ENCODE data around the gene CFAP410. TPM values are rescaled to one million over a fixed set of nuclear protein-coding genes. Genes with fewer than 3 reads are reported as not detected.
A peak's percentile ranks its signal among the peaks of the same experiment; 100 is the strongest.
"Not testable (repeated sequence)": the region's sequence is repeated elsewhere in the genome, so short reads cannot be mapped to it uniquely, and the experiment has no call there.

Gene CFAP410
- total RNA-seq, 2 donors from 2014 or later = 16.4 to 21.8 TPM

DNA sequence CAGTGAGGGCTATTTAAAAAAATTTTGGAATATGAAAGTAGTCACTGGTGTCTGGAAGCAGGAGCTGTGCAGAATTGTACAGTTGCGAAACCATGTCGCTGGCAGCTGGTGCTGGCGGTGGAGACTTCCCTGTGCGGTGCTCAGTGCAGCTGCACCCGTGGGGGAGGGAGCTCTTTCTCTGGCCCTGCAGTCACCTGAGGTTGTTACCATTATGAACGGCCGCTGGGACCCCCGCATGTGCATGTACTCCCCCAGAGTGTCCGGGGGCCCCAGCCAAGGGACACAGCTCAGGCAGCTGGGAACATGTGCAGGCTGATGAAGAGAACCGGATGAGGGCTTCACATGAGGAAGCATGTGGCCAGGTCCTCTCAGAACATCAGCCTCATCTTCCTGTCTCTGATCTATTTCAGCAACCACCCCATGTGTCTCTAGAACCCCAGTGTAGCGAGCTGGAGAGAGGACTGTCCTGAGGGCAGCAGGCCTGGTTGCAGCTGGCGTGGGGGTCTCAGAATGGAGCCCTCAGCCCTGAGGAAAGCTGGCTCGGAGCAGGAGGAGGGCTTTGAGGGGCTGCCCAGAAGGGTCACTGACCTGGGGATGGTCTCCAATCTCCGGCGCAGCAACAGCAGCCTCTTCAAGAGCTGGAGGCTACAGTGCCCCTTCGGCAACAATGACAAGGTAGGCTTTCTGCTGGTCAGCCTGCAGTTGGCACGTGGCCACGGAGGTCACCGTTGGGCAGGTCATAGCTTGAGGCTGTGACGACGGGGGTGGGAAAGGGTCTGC lies 14.2 kb upstream of the CFAP410 start, which contains the start of gene TRPM2:
Gene TRPM2 (plus strand): TSS at position 431 of the 780 bp plus-strand sequence. CDS start 80 bp downstream, at position 511.
- DNase-seq = no peak
- ATAC-seq = peak; percentile 70 to 76
- intact Hi-C loops (cut with DNase I) = no loop called here

DNA sequence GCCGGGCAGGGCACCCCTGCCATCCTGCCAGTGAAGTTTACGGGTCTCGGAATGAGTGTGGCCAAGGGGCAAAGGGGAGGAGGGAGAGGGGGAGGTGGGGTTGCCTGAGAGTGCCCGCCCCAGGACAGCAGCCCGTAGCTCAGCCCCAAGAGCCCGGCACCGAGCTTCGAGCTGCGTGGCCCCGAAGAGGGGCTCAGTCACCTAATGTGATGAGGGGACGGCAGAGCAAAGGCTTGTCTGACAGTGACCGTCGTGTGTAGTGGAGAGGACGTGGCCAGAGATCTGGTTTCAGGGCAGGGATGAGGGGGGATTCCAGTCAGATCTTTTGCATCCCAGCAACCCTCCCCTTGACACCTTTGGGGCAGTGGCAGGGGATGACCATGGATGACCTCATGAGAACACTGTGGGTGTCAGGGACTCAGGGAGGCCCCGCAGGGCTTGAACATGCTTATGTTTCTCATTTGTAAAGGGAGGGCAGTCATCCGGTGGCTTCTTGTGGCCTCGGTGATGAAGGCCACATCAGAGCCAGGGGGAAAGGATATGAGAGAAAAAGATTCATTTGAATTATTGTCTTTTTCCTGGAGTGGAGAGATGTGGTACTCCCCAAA lies 13.2 kb upstream of the CFAP410 start:
- no peak for ATAC-seq

DNA sequence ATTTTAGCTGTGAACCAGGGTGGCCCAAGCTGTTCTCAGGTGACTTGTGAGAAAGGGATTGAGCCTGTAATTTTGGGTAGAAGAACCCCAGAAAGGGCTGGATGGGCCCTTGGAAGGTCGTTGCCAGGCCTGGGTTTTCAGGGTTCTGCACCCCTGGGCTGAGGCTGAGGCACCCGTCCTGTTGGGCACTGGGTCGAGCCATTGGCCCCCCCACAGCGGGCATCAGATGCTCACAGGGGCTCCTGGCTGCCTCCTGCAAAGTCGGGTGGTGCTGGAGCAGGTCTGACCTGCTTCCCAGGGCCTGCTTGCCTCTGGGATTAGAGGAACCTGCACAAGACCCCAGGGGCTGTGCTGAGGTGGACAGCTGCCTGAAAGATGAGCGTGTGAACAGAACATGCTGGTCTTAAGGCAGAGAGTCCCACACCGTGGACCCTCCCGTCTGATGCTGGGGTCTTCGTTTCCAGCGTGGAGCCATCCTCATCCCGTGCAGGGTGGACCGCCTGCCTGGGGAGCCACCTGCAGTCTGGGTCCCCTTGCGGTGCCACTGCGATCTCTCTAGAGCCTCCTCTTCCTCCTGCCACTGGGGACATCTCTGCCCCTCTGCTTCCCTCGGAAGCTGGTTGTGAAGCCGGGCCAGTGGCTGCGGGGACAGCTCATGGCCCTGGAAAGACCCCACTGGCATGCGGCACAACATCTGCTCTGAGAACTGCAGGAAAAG lies 12.5 kb upstream of the CFAP410 start:
- DNase-seq (no peak), ATAC-seq (no peak)
- intact Hi-C loops (cut with DNase I) = no loop called here

More for the DNA sequence above, 13.2 kb upstream of the CFAP410 start:
- DNase-seq = no peak
- intact Hi-C loops (cut with DNase I) = no loop called here

DNA sequence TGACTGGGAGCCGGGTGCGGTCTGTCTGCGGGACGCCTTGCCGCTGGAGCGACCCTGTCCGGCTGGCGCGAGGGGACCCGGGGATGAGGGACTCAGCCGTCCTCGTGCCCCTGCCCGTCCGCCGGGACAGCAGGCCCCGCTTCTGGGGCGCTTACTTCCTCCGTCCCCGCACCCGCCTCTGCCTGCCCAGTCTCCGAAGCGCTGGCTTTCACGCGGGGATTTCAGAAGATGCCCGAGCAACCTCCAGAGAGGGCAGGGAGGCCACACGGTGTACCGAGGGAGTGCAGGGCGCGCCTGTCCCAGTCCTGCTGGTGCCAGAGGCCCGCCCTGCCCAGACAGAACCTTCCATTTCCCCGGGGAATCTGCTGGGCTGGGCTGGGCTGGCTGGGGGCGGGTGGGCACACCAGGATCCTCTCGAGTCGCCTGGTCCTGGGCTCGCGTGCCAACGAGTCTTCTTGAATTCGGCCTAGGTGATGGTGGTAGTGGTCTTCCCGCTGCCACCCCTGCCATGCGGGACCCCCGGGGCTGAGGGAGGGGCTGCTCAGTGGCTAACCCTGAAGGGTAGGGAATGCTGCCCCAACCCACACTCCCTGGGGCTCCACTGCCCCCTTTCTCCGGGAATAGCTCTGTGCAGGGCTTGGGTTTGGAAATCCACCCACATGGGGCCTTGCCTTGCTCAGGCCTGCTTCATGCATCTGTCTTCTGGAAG lies 11.7 kb upstream of the CFAP410 start:
- DNase-seq = no peak
- intact Hi-C loops (cut with DNase I) = no loop called here
- no peak for ATAC-seq

DNA sequence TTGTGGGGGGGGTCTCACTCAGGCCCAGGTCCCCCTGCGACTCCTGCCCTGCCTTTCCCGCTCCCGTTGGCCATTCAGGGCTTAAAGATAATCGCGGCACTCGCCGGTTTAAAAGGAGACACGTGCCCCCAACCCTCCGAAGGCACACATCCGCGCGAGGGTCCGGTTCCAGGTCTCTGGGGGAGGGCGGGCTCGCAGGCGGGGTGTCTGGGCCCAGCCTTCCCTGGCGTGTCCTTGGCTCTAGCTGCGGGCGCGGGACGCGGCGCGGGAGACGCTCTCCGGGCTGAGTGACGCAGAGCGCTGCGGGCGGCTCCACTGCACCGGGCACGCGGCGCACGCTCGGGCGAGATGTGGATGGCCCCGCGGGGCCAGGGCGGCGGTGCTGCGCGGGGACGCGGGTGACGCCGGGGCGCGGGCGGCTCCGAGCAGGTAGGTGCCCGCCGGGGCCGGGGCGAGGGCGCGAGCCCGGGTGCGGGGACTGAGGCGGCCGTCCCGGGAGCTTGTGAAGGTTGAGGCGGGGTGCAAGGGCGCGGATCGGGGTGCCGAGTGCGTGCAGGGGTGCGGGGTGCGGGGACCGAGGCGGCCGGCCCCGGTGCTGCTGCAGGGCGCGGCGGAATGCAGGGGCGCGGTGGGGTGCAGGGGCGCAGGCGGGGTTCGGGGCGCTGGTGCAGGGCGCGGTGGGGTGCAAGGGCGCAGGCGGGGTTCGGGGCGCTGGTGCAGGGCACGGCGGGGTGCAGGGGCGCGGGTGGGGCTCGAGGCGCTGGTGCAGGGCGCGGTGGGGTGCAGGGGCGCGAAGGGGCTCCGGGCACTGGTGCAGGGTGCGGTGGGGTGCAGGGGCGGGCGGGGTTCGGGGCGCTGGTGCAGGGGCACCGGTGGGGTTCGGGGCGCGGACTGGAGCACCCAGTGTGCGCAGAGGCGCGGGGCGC lies 10.9 kb upstream of the CFAP410 start:
- no peak for ATAC-seq
- no peak for DNase-seq
- intact Hi-C loops (cut with DNase I) = no loop called here

DNA sequence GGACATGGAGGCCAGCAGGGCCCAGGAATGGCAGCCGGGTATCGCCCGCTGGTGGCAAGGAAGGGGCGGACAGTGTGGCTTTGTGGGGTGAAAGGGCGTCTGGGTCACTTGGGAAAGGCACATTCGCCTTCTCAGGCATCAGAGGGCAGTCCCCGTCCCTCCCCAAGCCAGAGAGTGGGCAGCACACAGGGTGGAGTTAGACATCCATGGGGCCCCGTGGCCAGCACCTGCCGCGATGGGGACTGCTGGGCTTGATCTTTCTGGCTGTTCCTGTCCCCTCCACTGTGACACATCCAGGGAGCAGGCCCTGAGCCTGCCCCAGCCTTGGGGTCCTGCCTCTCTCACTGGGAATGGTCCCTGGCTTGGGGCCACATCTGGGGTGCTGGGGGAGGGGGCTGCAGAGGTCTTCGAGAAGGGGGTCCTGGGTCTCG lies 10.2 kb upstream of the CFAP410 start:
- ATAC-seq = no peak
- DNase-seq = no peak
- intact Hi-C loops (cut with DNase I) = no loop called here

DNA sequence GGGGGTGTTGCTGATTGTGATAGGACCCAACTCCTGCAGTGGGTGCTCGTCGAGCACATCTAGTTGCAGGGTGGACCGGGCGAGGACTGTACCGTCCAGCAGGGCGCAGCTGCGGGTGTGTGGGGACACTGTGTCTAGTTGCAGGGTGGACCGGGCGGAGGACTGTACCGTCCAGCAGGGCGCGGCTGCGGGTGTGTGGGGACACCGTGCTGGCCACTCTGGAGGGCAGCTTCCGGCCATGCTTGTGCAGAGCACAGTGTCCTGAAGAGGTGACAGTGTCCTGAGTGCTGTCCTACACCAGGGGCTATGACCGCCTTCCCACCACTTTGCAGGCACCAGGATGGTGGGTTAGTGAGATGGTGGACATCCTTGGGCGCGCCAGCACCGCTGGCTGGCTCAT lies 9.7 kb upstream of the CFAP410 start:
- intact Hi-C loops (cut with DNase I) = no loop called here
- no peak for ATAC-seq
- no peak for DNase-seq

DNA sequence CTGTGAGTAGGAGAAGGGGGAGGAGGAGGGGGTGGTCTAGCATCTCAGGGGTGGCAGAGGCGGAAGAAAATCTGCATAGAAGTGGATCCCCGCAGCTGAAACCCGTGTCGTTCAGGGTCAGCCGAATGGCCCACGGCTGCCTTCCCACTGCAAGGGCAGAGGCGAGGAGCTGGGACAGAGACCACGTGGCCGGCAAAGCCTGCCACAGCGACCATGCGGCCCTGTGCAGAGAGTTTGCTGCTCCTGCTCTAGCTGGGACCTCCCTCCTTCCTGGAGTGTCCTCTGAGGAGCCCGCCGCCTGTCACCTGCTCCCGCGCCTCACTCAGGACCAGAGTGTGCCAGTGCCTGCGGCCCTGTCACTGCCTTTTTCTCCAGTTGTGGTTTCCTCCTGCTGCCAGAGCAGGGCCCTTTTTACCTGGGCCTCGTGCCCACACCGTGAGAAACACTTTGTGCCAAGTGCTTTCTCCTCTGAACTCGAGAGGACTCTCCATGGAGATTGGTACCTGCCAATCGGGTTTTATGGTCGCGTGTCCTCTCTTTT lies 8.8 kb upstream of the CFAP410 start:
- ATAC-seq (no peak), DNase-seq (no peak)
- intact Hi-C loops (cut with DNase I) = no loop called here

DNA sequence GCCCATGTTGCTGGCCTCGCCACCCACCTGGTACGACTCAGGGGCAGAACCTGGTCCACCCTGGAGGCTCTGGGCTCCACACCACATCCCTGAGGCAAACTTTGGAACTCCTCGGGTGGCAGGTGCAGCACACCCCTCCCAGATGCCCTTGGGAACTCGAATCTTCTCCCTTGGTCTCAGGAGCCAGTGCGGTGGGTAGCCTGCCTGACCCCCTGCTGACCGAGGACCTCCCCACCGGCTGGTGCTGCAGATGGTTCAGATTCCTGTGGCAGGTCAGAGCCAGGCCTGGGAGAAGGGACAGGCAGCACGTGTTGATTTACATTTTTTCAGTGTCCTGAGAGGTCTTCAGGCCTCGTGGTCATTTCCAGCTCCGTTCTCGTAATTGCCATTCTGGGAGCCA lies 6.3 kb upstream of the CFAP410 start:
- ATAC-seq (no peak), DNase-seq (no peak)
- intact Hi-C loops (cut with DNase I) = no loop called here

DNA sequence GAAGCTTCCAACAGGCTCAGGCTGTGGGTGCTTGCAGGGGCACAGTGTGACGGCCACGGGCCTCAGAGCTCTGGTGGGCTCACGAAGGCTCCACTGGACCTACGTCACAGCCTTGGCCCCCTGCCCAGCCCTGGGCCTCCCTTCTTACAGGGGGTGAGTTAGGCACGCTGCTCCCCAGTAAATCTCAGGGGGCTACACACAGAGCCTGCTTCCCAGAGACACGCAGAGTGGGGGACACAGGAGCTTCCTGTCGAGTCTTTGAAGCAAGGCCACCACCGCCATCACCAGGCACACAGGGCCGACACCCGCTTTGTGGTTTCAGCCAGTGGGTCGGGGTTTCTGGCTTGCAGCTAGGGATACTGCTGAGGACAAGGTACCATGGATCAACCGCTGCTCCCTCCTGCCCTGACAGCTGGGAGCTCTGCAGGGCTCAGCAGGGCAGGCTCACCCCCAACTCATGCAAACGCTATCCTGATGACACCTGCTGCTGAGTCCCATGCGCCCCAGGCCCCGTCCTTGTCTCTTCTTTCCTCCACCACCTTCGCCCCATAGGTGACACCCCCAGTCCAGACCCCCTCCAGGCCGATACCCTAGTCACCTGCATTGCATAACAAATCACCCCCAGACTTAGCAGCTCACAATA lies 5.5 kb upstream of the CFAP410 start:
- DNase-seq = no peak
- no peak for ATAC-seq

DNA sequence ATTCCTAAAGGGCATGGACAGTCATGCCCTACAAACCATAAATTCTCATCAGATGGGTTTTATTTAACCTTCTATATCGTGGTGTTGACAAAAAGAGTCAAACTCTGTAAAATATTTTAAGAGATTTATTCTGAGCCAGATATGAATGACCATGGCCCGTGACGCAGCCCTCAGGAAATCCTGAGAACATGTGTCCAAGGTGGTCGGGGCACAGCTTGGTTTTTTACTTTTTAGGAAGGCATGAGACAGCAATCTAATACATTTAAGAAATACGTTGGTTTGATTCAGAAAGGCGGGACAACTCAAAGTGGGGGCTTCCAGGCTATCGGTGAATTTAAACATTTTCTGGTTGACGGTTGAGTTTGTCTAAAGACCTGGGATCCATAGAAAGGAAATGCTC lies 3.8 kb upstream of the CFAP410 start:
- intact Hi-C loops (cut with DNase I); ATAC-seq; DNase-seq: not testable (repeated sequence)

More for the DNA sequence above, 5.5 kb upstream of the CFAP410 start:
- intact Hi-C loops (cut with DNase I) = no loop called here

DNA sequence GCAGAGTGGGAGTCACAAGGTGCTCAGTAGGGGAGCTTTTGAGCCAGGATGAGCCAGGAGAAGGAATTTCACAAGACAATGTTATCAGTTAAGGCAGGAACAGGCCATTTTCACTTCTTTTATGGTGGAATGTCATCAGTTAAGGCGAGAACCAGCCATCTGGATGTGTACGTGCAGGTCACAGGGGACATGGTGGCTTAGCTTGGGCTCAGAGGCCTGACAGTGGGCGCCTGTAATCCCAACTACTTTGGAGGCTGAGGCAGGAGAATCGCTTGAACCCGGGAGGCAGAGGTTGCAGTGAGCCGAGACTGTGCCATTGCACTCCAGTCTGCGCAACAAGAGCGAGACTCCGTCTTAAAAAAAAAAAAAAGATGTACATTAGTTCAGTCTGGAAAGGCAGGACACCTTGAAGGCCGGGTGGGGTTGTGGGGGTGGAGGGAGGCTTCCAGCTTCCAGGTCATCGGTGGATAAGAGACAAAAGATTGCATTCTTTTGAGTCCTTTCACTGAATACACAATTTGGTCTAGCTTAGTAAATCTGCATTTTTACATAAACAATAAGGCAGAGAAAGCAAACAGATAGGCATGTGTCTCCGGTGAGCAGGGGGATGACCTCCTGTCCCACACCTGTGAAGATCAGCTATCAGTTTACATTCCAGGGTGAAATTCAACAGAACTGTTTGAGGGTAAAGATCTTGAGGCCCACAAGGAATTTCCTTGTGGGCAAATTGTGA lies 2.7 kb upstream of the CFAP410 start:
- intact Hi-C loops (cut with DNase I); ATAC-seq; DNase-seq: not testable (repeated sequence)

DNA sequence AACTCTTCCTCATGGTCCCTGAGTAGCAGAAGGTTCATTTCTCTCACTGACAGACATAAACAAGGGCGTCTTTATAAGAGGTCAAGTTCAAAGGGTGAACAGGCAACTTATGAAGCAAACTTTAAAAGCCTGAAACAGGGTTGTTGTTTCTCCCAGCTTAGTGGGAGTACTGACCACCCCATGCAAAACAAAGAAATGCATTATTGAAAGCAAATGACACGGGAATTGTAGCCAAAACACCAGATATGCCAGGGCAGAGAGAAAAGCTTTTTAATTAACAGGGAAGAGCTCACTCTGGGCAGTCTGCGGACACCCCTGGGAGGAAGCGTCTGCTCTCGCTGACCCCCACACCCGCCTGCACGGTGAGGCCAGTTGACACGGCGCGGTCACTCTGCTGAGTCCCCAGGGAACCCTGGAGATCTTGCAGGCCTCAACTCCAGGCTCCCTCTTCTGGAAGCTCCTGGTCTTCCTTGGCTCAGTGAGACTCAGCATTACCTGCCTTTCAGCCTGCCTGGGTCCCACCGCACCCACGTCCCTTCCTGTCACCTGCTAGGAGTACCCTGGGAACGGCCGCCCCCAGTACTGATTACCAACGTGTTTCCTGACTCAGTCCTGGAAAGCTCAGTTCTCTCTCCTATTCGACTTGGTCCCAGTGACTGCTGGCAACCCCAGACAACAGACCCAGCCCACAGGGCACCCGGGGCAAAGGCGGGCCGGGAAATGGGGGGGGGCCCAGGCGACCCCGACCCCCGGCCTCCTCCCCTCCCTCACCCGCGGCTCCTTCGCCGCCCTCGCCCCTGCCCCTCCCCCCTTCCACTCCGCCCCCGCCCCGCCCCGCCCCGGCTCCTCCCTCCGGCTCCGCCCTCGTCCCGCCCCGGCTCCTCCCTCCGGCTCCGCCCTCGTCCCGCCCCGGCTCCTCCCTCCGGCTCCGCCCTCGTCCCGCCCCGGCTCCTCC lies 972 bp downstream of the CFAP410 start:
- DNase-seq = peak; percentile 75
- intact Hi-C loops (cut with DNase I) = no loop called here
- peak; percentile 24 to 31 for ATAC-seq

DNA sequence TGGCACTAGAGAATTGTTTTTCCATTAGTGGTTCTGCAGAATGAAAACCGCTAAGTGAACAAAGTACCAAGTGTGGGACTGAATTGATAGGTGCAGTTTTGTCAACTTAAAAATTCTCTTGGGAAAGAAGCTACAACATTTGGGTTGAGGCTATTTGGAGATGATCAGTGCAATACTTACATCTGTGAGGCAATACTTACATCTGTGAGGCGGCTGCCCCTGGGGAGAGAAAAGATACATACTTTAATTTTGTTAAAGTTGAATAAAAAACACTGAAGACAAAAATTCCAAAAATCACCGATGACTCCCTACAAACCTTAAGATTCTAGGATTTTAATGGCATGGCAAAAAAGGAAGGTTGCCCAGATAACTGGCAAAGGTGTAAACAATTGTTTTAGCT lies 1.7 kb downstream of the CFAP410 start:
- intact Hi-C loops (cut with DNase I) = no loop called here
- no peak for ATAC-seq
- DNase-seq = no peak

DNA sequence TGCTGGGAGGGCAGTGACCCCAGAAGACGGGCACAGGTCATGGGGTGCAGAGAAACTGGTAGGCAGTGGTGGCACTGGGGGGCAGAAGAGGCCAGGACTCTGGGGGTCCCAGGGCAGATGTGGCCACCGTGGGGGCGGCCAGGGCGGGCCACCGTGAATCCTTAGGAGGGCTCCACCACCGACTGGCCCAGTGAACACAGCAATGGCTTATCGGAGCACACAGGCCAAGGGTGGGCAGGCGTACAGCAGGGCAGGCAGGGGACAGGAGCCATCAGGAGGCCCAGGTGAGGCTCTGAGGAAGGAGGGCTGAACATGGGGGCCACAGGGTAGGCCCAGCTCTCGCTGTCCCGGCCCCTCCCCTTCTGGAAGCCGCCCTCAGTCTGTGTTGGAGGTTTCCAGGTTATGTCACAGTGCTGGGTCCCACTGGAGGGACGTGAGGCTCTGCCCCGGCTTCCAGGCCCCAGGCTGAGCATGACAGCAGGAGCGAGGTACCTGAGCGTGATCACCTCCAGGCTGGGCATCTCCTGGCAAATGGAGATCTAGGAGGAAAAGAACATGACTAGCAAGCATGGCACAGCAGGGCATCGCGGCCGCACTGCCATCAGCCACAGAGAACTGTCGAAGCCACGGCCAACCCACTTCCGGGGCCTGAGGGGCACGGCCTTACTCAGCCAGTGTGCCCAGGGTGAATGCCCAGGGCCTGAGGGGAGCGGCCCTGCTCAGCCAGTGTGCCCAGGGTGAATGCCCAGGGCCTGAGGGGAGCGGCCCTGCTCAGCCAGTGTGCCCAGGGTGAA lies 3.7 kb downstream of the CFAP410 start:
- intact Hi-C loops (cut with DNase I) = no loop called here
- ATAC-seq (no peak), DNase-seq (no peak)

All from left cardiac atrium (tissue), 4 donors.